H1 (cell line): ENCODE measurements around the gene JDP2. TPM values are rescaled to one million over a fixed set of nuclear protein-coding genes. Genes with fewer than 3 reads are reported as not detected.

Source experiments
- CTCF ChIA-PET: fragments of 300-600 bp; sonication (Branson Sonifier 250); formaldehyde crosslinking; loops from one replicate; lab custom pipeline; 2021; ENCODE audit not compliant: partially characterized antibody; lab: Charles Lee
- POLR2A ChIA-PET: fragments of 300-600 bp; sonication (Branson Sonifier 250); formaldehyde crosslinking; loops from one replicate; lab custom pipeline; 2021; ENCODE audit warnings: inconsistent platforms; ENCODE audit not compliant: partially characterized antibody; lab: Charles Lee
- DNase-seq, 2 experiments: peaks; one replicate each; pipeline versions ENCODE4 v3.0.0 to v3.0.0-alpha.2; 2010 to 2022; ENCODE audit warnings: low spot score in 2 of 2, low read depth in 1 of 2, mixed read lengths in 1 of 2
- FAIRE-seq: peaks from 2 replicates; lab custom pipeline; 2011; peaks lifted over from hg19 to GRCh38; lab: Jason Lieb, UNC
- H2AFZ ChIP-seq: 2 replicates; pipeline ENCODE4 v1.8.1; 2012; ENCODE audit warnings: low read length, inconsistent platforms
- H2AK5ac ChIP-seq: 2 replicates; pipeline ENCODE4 v1.6.1; 2013; ENCODE audit warnings: low read depth, low read length
- H2BK120ac ChIP-seq: replicated peaks from 2 replicates; pipeline ENCODE3; 2013; ENCODE audit warnings: low read depth, low read length, inconsistent platforms
- H2BK12ac ChIP-seq: 2 replicates; pipeline ENCODE4 v1.6.1; 2013; ENCODE audit warnings: low read depth, low read length
- H2BK15ac ChIP-seq: 2 replicates; pipeline ENCODE4 v1.6.1; 2013; ENCODE audit warnings: low read length
- H2BK20ac ChIP-seq: 2 replicates; pipeline ENCODE4 v1.6.1; 2013; ENCODE audit warnings: low read length
- H2BK5ac ChIP-seq: 2 replicates; pipeline ENCODE4 v1.6.1; 2013; ENCODE audit warnings: low read depth, low read length
- H3K14ac ChIP-seq: 2 replicates; pipeline ENCODE4 v1.6.1; 2013; ENCODE audit warnings: inconsistent platforms; ENCODE audit not compliant: insufficient read length
- H3K18ac ChIP-seq: 2 replicates; pipeline ENCODE4 v1.6.1; 2013; ENCODE audit warnings: low read length; ENCODE audit errors: extremely low read depth
- H3K23ac ChIP-seq: 2 replicates; pipeline ENCODE4 v1.6.1; 2013; ENCODE audit warnings: inconsistent platforms; ENCODE audit not compliant: insufficient read length
- H3K23me2 ChIP-seq: 2 replicates; pipeline ENCODE4 v1.6.1; 2013; ENCODE audit warnings: low read depth, low read length
- H3K27ac ChIP-seq: 2 replicates; pipeline ENCODE4 v1.6.1; 2011; ENCODE audit warnings: low read depth, low read length, inconsistent platforms
- H3K27me3 ChIP-seq, 4 experiments: replicated peaks in 1 of 4; 1 replicate in 1 of 4; 2 replicates in 3 of 4; pipeline versions ENCODE4 v1.6.1 to v1.8.1; 2011 to 2013; ENCODE audit warnings: low read length in 3 of 4, mild to moderate bottlenecking in 3 of 4, inconsistent platforms in 2 of 4, mixed read lengths in 2 of 4, moderate library complexity in 1 of 4; ENCODE audit not compliant: control insufficient read depth in 3 of 4, insufficient read depth in 3 of 4; ENCODE audit errors: extremely low read depth in 1 of 4
- H3K36me3 ChIP-seq, 4 experiments: 2 replicates each; pipeline versions ENCODE4 v1.6.1 to v1.8.1; 2011 to 2013; ENCODE audit warnings: mild to moderate bottlenecking in 4 of 4, low read length in 3 of 4, moderate library complexity in 2 of 4, control low read depth in 1 of 4, inconsistent platforms in 1 of 4; ENCODE audit not compliant: insufficient read depth in 4 of 4, control insufficient read depth in 2 of 4
- H3K4ac ChIP-seq: replicated peaks from 2 replicates; pipeline ENCODE3; 2013; ENCODE audit warnings: low read length, low read depth, mixed read lengths, inconsistent platforms; ENCODE audit not compliant: insufficient read length
- H3K4me1 ChIP-seq, 4 experiments: replicated peaks in 1 of 4; 1 replicate in 1 of 4; 2 replicates in 3 of 4; pipeline versions ENCODE4 v1.6.1 to v1.8.1; 2011 to 2013; ENCODE audit warnings: low read length in 3 of 4, inconsistent platforms in 2 of 4, mixed read lengths in 1 of 4; ENCODE audit not compliant: insufficient read depth in 4 of 4, control insufficient read depth in 3 of 4
- H3K4me2 ChIP-seq, 2 experiments: 2 replicates each; pipeline versions ENCODE4 v1.6.1 to v1.8.1; 2011 to 2013; ENCODE audit warnings: low read depth in 2 of 2, low read length in 2 of 2, control low read depth in 1 of 2, inconsistent platforms in 1 of 2, mild to moderate bottlenecking in 1 of 2; ENCODE audit not compliant: insufficient read depth in 1 of 2
- H3K4me3 ChIP-seq, 4 experiments: fragments of 200-600, 300-600 bp in 1 of 4; sonication (generic), shearing (Covaris generic), sonication (Bioruptor Twin) in 1 of 4; 2 replicates each; pipeline versions ENCODE4 v1.5.1 to v1.8.1; 2011 to 2016; ENCODE audit warnings: low read length in 4 of 4, low read depth in 3 of 4, control low read depth in 2 of 4, inconsistent platforms in 2 of 4, mild to moderate bottlenecking in 2 of 4, mixed read lengths in 1 of 4, moderate library complexity in 1 of 4; ENCODE audit not compliant: insufficient read depth in 2 of 4; ENCODE audit errors: extremely low read depth in 1 of 4
- H3K56ac ChIP-seq: replicated peaks from 2 replicates; pipeline ENCODE3; 2013; ENCODE audit warnings: low read depth, mild to moderate bottlenecking, mixed read lengths, low read length, inconsistent platforms; ENCODE audit not compliant: insufficient read length
- H3K79me1 ChIP-seq: 2 replicates; pipeline ENCODE4 v1.6.1; 2013; ENCODE audit warnings: low read depth, low read length, control low read depth
- H3K79me2 ChIP-seq, 2 experiments: 2 replicates each; pipeline versions ENCODE4 v1.6.1 to v1.8.1; 2012 to 2013; ENCODE audit warnings: low read length in 2 of 2, mild to moderate bottlenecking in 2 of 2, inconsistent platforms in 1 of 2; ENCODE audit not compliant: insufficient read depth in 2 of 2, control insufficient read depth in 1 of 2
- H3K9ac ChIP-seq, 4 experiments: replicated peaks in 1 of 4; 1 replicate in 1 of 4; 2 replicates in 3 of 4; pipeline versions ENCODE4 v1.6.1 to v1.8.1; 2011 to 2013; ENCODE audit warnings: low read depth in 3 of 4, low read length in 3 of 4, control low read depth in 2 of 4, mild to moderate bottlenecking in 2 of 4, moderate library complexity in 2 of 4, inconsistent platforms in 1 of 4; ENCODE audit errors: extremely low read depth in 1 of 4
- H3K9me3 ChIP-seq, 2 experiments: 2 replicates each; pipeline versions ENCODE4 v1.6.1 to v1.8.1; 2012 to 2013; ENCODE audit warnings: mild to moderate bottlenecking in 2 of 2, moderate library complexity in 2 of 2, control low read depth in 1 of 2, inconsistent platforms in 1 of 2, low read depth in 1 of 2, low read length in 1 of 2, mixed read lengths in 1 of 2; ENCODE audit not compliant: insufficient read depth in 2 of 2
- H4K20me1 ChIP-seq, 2 experiments: replicated peaks in 1 of 2; 2 replicates each; pipeline versions ENCODE3 to v1.8.1; 2011 to 2013; ENCODE audit warnings: inconsistent platforms in 2 of 2, low read length in 2 of 2, mild to moderate bottlenecking in 1 of 2; ENCODE audit not compliant: insufficient read depth in 2 of 2, control insufficient read depth in 1 of 2
- H4K5ac ChIP-seq: 2 replicates; pipeline ENCODE4 v1.6.1; 2013; ENCODE audit warnings: low read length, low read depth, mixed read lengths, inconsistent platforms; ENCODE audit not compliant: insufficient read length
- H4K8ac ChIP-seq: 2 replicates; pipeline ENCODE4 v1.8.0; 2013; ENCODE audit warnings: mild to moderate bottlenecking, moderate library complexity, low read length, inconsistent platforms; ENCODE audit not compliant: insufficient read depth; ENCODE audit errors: extremely low read depth
- H4K91ac ChIP-seq: replicated peaks from 2 replicates; pipeline ENCODE3; 2013; ENCODE audit warnings: low read length, mixed read lengths, inconsistent platforms; ENCODE audit not compliant: insufficient read length
- CBX5 ChIP-seq: fragments of 300-800, 300-1000 bp; sonication (generic); IDR thresholded peaks from 2 replicates; pipeline ENCODE4 v1.7.1; 2016; ENCODE audit warnings: antibody characterized with exemption, low read length, low read depth
- CEBPB ChIP-seq: IDR thresholded peaks from 2 replicates; pipeline ENCODE4 v1.6.1; 2012; ENCODE audit warnings: low read depth, low read length
- JUND ChIP-seq: IDR thresholded peaks from 2 replicates; pipeline ENCODE4 v1.6.1; 2011; ENCODE audit warnings: mild to moderate bottlenecking, improper control_type of control experiment, low read length
- PHF8 ChIP-seq: fragments of 200-600 bp; sonication (generic); conservative IDR thresholded peaks from 2 replicates; pipeline ENCODE4 v1.7.1; 2012; ENCODE audit warnings: low read depth, mild to moderate bottlenecking, inconsistent platforms, low read length, moderate library complexity
- TCF12 ChIP-seq: IDR thresholded peaks from 2 replicates; pipeline ENCODE4 v1.6.1; 2011; ENCODE audit warnings: low read depth, mild to moderate bottlenecking, low read length
- whole genome bisulfite sequencing, 2 experiments: shearing (Covaris generic) in 1 of 2; methylation state at CpG; one replicate each; pipeline versions ENCODE4 v1.1.6 to v1.1.7; 2013 to 2015; ENCODE audit warnings: low lambda C conversion rate in 2 of 2, mixed read lengths in 2 of 2, inconsistent platforms in 1 of 2, low coverage in 1 of 2, missing lambda C conversion rate in 1 of 2; ENCODE audit not compliant: insufficient replicate concordance in 2 of 2, insufficient coverage in 1 of 2, insufficient read length in 1 of 2; ENCODE audit errors: extremely low coverage in 1 of 2, missing lambda C conversion rate in 1 of 2; 5-methylcytosine and 5-hydroxymethylcytosine counted together
- polyA plus RNA-seq, 7 experiments: library from polyadenylated mRNA; depleted of rRNA in 3 of 7; stranded (reverse) in 5 of 7; unstranded in 2 of 7; fragments of >200 nt in 5 of 7; fragments of 200-250 nt in 2 of 7; gene quantifications; 1 replicate in 5 of 7; 2 replicates in 1 of 7; 4 replicates in 1 of 7; pipeline versions ENCODE4 v1.2.1 to v1.2.3, GENCODE V29; 2011 to 2013; ENCODE audit warnings: missing spikeins in 2 of 7, mixed read lengths in 2 of 7
- total RNA-seq: library from RNA; stranded (reverse); fragmentation: NEBNext Ultra II Directional; extraction: Animal tissue kit (Norgen Biotek cat#: 25700); gene quantifications from 2 replicates; pipeline ENCODE4 v1.2.1, GENCODE V29; 2021

The JDP2 gene
- total and polyA plus RNA-seq, 2 of the 8 experiments (the other 6 are each of a cell fraction or from before 2014, with no cell fraction given), result 8.9 to 27.2 TPM

DNA sequence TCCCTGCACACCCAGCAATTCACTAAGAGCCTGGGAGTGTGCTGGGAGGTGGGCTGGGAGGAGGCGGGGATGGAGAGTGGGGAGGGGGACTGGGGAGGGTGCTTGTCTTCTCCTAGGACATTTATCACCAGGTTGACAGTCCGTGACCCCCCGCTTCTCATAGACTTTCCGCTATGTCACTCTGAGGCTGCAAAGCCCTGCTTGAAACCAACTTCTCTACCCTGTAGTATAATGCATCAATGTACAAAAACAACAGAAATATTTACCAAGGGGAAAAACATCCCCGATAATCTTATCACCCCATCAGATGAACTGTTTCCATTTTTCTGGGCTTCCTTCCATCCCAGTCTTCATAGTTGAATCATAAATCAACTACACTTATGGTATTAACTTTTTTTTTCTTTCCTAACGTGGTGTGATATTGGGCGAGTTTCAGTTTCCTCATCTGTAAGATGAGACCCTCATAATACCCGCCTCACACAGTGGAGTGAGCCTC is 65.8 kb downstream of the JDP2 start:
- CTCF ChIA-PET, result interaction anchor here (0.8 to 8.0 kb wide), 9 partner anchors 9 to 186 kb away, joined by 3 to 184 read pairs (median 4); no protein-coding TSS in a partner anchor
- Histone ChIP-seq H3K27ac (no peak overlapping the region), H4K5ac (no peak overlapping the region), H3K9me3 (no peaks in the 10 kb centered on the region), H2BK15ac (no peak overlapping the region), H3K4me1 (no peaks in the 10 kb centered on the region), H4K91ac (no peak overlapping the region), H3K27me3 (no peaks in the 10 kb centered on the region; a peak in 1 of 7 replicates), H3K36me3 (no peaks in the 10 kb centered on the region), H2AFZ (no peak overlapping the region), H2AK5ac (no peak overlapping the region), H3K56ac (no peak overlapping the region), H3K18ac (no peak overlapping the region; the same call in 1 of the 2 replicates), H3K79me1 (no peaks in the 10 kb centered on the region), H2BK12ac (no peak overlapping the region), H4K20me1 (no peaks in the 10 kb centered on the region), H2BK20ac (no peak overlapping the region), H3K9ac (no peak overlapping the region), H3K14ac (no peak overlapping the region), H2BK5ac (no peak overlapping the region), H3K23ac (no peak overlapping the region), H3K4me3 (no peak overlapping the region), H3K4ac (no peak overlapping the region), H4K8ac (no peak overlapping the region), H3K79me2 (no peaks in the 10 kb centered on the region), H2BK120ac (no peak overlapping the region), H3K23me2 (no peaks in the 10 kb centered on the region), H3K4me2 (no peak overlapping the region)
- POLR2A ChIA-PET, result interaction anchor here (0.6 kb wide), 1 partner anchor 42 kb away, joined by 3 read pairs; no protein-coding TSS in a partner anchor
- WGBS, 2 experiments, result 92% methylated on average over 8 of the region's 8 CpGs; no CpG with 5 or more reads in 1 of the 2 experiments
- DNase-seq, result no peak
- no peak for FAIRE-seq
- TF ChIP-seq CBX5, result no peak
- TF ChIP-seq TCF12, result no peak
- TF ChIP-seq CEBPB, result no peak
- TF ChIP-seq JUND, result no peak
- TF ChIP-seq PHF8, result no peak
